Loucy (cell line): Measurements from ENCODE around the gene DISC1.

Experiments
- H2AFZ ChIP-seq: fragments of 200-600 bp; sonication (generic); 2 replicates; pipeline ENCODE4 v1.6.0; 2016; ENCODE audit warnings: antibody characterized with exemption, mild to moderate bottlenecking, low read length, moderate library complexity
- H3F3A ChIP-seq: fragments of 200-600 bp; 2 replicates; pipeline ENCODE4 v1.6.0; 2016; ENCODE audit warnings: antibody characterized with exemption, low read depth, mild to moderate bottlenecking
- H3K27me3 ChIP-seq: fragments of 200-600 bp; sonication (generic); 2 replicates; pipeline ENCODE4 v1.6.1; 2014; ENCODE audit warnings: low read length, mild to moderate bottlenecking; ENCODE audit not compliant: insufficient read depth, poor library complexity, severe bottlenecking
- H3K36me3 ChIP-seq: fragments of 200-600 bp; sonication (generic); 2 replicates; pipeline ENCODE4 v1.6.1; 2016; ENCODE audit warnings: low read length; ENCODE audit not compliant: insufficient read depth
- H3K4me1 ChIP-seq: fragments of 200-600 bp; sonication (generic); 2 replicates; pipeline ENCODE4 v1.5.1; 2014; ENCODE audit warnings: low read length, mild to moderate bottlenecking; ENCODE audit not compliant: insufficient read depth, poor library complexity, severe bottlenecking
- H3K4me2 ChIP-seq: fragments of 200-600 bp; sonication (generic); 2 replicates; pipeline ENCODE4 v1.6.0; 2014; ENCODE audit warnings: antibody characterized with exemption, low read length, low read depth, mild to moderate bottlenecking; ENCODE audit not compliant: poor library complexity, severe bottlenecking
- H3K4me3 ChIP-seq: fragments of 200-600 bp; sonication (generic); 2 replicates; pipeline ENCODE4 v1.5.1; 2014; ENCODE audit warnings: low read length, mild to moderate bottlenecking, mixed read lengths; ENCODE audit not compliant: poor library complexity, severe bottlenecking
- H3K79me2 ChIP-seq: fragments of 200-600 bp; sonication (generic); 2 replicates; pipeline ENCODE4 v1.6.1; 2014; ENCODE audit warnings: low read length; ENCODE audit not compliant: insufficient read depth
- H3K9ac ChIP-seq: fragments of 200-600 bp; sonication (generic); 2 replicates; pipeline ENCODE4 v1.6.0; 2014; ENCODE audit warnings: mild to moderate bottlenecking, low read depth, low read length, moderate library complexity; ENCODE audit not compliant: poor library complexity, severe bottlenecking
- H3K9me2 ChIP-seq: fragments of 200-600 bp; sonication (generic); replicated peaks from 2 replicates; pipeline ENCODE4 v1.6.1; 2016; ENCODE audit warnings: low read depth, low read length, mixed read lengths
- H3K9me3 ChIP-seq: fragments of 200-600 bp; sonication (generic); 2 replicates; pipeline ENCODE4 v1.6.1; 2014; ENCODE audit warnings: mild to moderate bottlenecking, antibody characterized with exemption, low read length, low read depth; ENCODE audit not compliant: insufficient read depth
- H4K20me1 ChIP-seq: fragments of 200-600 bp; sonication (generic); 2 replicates; pipeline ENCODE4 v1.6.0; 2014; ENCODE audit warnings: antibody characterized with exemption, low read length, mild to moderate bottlenecking; ENCODE audit not compliant: insufficient read depth, poor library complexity, severe bottlenecking
- EZH2phosphoT487 ChIP-seq: fragments of 200-600 bp; IDR thresholded peaks from 2 replicates; pipeline ENCODE4 v1.6.1; 2018; ENCODE audit warnings: antibody characterized with exemption, mild to moderate bottlenecking, moderate library complexity, borderline replicate concordance
- TF ChIP-seq, protein P1 (sequence below): fragments of 200-600 bp; sonication (generic); conservative IDR thresholded peaks from 2 replicates; pipeline ENCODE4 v1.5.1; 2014; ENCODE audit warnings: mild to moderate bottlenecking, antibody characterized with exemption, low read length

Gene DISC1

DNA sequence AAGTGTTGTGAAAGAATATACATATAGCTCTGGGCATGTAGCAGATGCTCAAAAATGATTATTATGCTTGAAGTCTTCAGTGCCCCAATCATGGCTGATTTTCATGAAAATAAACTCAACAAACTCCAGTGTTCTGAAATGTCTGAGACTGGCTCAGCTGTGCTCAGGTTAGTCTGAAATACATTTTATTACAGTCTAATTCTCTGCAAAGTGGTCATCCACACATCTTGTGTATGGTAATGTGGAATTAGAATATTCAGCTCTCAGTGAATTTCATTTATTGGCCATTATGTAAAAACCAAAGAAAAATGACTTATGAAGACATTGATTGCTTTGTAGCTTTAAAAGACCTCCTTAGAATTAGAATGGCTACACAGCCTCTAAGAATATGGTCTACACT, 109.9 kb downstream of the DISC1 start:
- no peaks in the 10 kb centered on the region for H3F3A ChIP-seq
- no peaks in the 10 kb centered on the region for H3K27me3 ChIP-seq
- H4K20me1 ChIP-seq: no peaks in the 10 kb centered on the region
- peaks cover 5% of the 10 kb centered on the region; the same call in 1 of the 2 replicates for H3K36me3 ChIP-seq
- TF ChIP-seq, protein P1, sequence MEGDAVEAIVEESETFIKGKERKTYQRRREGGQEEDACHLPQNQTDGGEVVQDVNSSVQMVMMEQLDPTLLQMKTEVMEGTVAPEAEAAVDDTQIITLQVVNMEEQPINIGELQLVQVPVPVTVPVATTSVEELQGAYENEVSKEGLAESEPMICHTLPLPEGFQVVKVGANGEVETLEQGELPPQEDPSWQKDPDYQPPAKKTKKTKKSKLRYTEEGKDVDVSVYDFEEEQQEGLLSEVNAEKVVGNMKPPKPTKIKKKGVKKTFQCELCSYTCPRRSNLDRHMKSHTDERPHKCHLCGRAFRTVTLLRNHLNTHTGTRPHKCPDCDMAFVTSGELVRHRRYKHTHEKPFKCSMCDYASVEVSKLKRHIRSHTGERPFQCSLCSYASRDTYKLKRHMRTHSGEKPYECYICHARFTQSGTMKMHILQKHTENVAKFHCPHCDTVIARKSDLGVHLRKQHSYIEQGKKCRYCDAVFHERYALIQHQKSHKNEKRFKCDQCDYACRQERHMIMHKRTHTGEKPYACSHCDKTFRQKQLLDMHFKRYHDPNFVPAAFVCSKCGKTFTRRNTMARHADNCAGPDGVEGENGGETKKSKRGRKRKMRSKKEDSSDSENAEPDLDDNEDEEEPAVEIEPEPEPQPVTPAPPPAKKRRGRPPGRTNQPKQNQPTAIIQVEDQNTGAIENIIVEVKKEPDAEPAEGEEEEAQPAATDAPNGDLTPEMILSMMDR: no peak
- no peak for TF ChIP-seq EZH2phosphoT487
- no peak overlapping the region for H2AFZ ChIP-seq
- no peak overlapping the region for H3K4me2 ChIP-seq
- no peak overlapping the region for H3K9ac ChIP-seq
- no peaks in the 10 kb centered on the region for H3K4me1 ChIP-seq
- no peaks in the 10 kb centered on the region for H3K9me2 ChIP-seq
- H3K9me3 ChIP-seq: no peaks in the 10 kb centered on the region
- peaks cover 9% of the 10 kb centered on the region; the same call in 1 of the 2 replicates for H3K79me2 ChIP-seq
- H3K4me3 ChIP-seq: no peak overlapping the region

DNA sequence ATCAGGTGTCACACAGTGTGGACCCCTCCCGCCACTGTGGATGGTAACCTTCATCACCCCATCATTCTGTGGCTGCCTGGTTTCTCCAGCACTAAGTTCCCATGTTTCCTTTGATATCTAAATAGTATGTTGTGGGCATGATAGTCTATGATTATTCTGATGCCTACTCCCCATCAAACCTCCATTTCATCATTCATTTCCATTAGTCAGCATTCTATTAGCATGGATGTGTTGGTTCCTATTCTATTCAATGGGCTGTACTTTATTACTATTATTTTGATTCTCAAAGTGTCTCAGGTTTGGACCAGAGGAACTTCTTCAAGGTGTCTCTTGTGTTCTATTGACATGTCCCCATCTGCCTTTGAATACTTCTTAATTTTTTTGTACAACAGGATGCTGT, 112.0 kb downstream of the DISC1 start:
- Histone ChIP-seq H3K4me1 (no peaks in the 10 kb centered on the region), H3K36me3 (peaks cover 5% of the 10 kb centered on the region; the same call in 1 of the 2 replicates), H3K4me3 (no peak overlapping the region), H2AFZ (no peak overlapping the region), H3K27me3 (no peaks in the 10 kb centered on the region), H3F3A (no peaks in the 10 kb centered on the region), H3K9ac (no peak overlapping the region), H3K79me2 (no peaks in the 10 kb centered on the region), H4K20me1 (no peaks in the 10 kb centered on the region), H3K4me2 (no peak overlapping the region), H3K9me2 (no peaks in the 10 kb centered on the region), H3K9me3 (no peaks in the 10 kb centered on the region)
- TF ChIP-seq, protein P1: no peak
- no peak for TF ChIP-seq EZH2phosphoT487

DNA sequence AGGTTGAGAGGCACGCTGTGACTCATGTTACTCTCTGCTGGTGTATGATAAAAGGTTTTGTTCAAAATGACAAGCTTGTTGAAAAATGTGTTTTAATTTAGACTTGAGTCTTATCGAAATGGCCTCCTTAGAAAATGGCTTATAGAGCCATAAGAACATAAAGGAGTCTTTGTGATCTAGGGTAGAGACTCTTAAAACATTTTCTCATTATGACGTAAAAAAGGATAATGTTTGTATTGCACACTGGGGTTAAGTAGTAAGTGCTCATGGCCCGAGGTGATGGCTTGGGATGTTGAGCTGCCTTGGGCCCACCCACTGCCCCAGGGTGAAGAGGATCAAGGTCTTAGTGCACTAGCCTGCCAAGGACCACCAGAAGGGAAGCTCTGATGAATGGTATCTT, 117.4 kb downstream of the DISC1 start:
- H3K9me2 ChIP-seq: no peaks in the 10 kb centered on the region
- H3K4me1 ChIP-seq: no peaks in the 10 kb centered on the region
- no peaks in the 10 kb centered on the region for H3K9me3 ChIP-seq
- no peak overlapping the region for H3K9ac ChIP-seq
- H3F3A ChIP-seq: no peaks in the 10 kb centered on the region
- H3K4me2 ChIP-seq: no peak overlapping the region
- no peak overlapping the region for H2AFZ ChIP-seq
- H3K27me3 ChIP-seq: no peaks in the 10 kb centered on the region
- peaks cover 5% of the 10 kb centered on the region; the same call in 1 of the 2 replicates for H3K36me3 ChIP-seq
- H3K79me2 ChIP-seq: no peaks in the 10 kb centered on the region
- no peaks in the 10 kb centered on the region for H4K20me1 ChIP-seq
- no peak overlapping the region for H3K4me3 ChIP-seq
- no peak for TF ChIP-seq EZH2phosphoT487
- TF ChIP-seq, protein P1: no peak
